SH-SY5Y (cell line): ENCODE measurements around the gene ATP6V1E1.

Experiments used
- GATA2 ChIP-seq: IDR thresholded peaks from 2 replicates; pipeline ENCODE4 v1.6.1; 2011; ENCODE audit warnings: mild to moderate bottlenecking, low read depth, low read length
- GATA3 ChIP-seq: IDR thresholded peaks from 2 replicates; pipeline ENCODE4 v1.6.1; 2011; ENCODE audit warnings: low read depth, mild to moderate bottlenecking, low read length, moderate library complexity

GRCh38 chr22:17607891-17608521 is 20.5 kb downstream of the ATP6V1E1 start:
- TF ChIP-seq GATA3 (no peak), GATA2 (no peak)
